HG02943 (cell line): ENCODE measurements around the gene RNF149.
"Not testable (repeated sequence)": the region's sequence is repeated elsewhere in the genome, so short reads cannot be mapped to it uniquely, and the experiment has no call there.

Source experiments
- ATAC-seq: cut with Tn5 transposase; IDR thresholded peaks from one replicate; pipeline ENCODE4 v1.9.1; 2021; ENCODE audit warnings: mild to moderate bottlenecking, low read depth, moderate library complexity; ENCODE audit not compliant: unreplicated experiment

The RNF149 gene

DNA sequence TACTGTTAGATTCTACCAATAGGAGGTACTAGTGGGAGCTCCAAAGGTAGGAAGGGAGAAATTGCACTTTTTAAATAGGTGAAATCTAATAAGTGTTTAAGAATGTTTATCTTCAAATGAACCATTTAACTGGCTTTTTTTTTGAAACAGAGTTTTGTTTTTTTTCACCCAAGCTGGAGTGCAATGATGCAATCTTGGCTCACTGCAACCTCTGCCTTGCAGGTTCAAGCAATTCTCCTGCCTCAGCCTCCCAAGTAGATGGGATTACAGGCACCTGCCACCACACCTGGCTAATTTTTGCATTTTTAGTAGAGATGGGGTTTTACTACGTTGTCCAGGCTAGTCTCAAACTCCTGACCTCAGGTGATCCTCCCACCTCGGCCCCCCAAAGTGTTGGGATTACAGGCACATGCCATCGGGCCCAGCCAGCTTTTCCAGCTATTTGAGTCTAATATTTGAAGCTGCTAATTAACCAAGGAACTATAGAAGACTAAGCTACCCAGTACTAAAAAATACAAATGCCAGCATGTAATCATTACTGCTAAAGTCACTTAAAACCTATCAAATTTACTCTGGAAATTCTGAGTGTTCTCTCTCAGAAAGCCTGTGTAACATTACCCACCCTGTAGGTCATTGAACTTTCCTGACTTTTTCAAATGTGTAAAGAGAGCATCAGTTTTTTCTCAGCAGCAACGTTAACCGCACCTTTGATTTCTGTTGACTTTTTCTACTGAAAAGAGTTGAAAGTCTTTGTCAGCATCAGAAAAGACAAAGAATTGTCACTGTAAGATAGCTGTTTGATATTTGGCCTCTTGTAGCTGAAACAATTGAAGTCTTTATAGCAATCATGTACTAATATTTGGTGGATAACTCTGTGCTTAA lies 24.6 kb upstream of the RNF149 start:
- no peak for ATAC-seq

DNA sequence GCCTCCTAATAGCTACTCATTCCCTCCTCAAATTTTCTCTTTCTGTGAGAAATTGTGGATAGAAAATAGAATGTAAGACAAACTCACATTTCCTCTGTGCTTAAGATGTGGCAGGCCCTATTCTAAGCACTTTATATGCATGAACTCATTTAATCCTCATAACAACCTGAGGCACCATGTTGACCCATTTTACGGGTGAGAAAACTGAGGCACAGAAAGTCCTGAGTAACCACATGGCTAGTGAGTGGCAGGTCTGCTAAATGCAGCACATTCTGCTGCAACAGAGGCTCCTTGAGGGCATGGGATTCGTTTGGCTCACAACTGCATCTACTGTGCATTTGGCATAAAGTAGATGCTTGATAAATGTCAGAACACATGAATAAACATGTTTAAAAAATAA lies 22.7 kb upstream of the RNF149 start:
- ATAC-seq = no peak

DNA sequence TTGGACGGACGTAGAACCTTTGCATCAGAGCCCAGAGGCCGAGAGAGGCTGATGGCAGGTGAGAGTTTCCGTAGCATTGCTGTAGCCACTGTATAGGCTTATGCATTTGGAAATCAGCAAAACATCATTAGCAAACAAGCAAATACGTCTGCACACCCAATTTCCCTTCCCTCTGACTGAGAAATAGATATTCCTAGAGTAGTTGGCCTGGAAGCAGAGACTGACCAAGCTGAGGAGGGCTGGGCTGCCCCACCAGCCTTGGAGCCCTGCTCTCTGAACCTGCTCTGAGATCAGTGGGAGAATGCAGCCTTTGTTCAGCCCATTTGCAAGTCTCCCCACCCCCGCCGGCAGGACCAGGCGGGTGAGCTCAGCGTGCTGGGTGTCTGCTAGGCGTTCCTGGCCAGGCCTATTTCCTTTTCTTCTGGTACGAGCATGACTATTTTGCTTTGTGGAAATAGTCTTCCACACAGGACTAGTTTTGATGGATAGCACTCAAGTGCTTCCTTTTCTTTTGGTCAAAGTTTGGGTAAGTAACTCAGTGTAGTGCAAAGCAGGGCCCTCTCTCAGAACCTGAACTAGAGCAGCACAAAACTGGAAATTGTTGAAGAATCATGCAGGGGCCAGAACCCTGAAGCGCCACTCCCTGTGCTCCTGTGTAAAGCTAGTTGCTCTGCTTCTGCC lies 21.9 kb upstream of the RNF149 start:
- no peak for ATAC-seq

- no peak for ATAC-seq
Measured at GRCh38 chr2:101329026-101329425, 20.5 kb upstream of the RNF149 start.

DNA sequence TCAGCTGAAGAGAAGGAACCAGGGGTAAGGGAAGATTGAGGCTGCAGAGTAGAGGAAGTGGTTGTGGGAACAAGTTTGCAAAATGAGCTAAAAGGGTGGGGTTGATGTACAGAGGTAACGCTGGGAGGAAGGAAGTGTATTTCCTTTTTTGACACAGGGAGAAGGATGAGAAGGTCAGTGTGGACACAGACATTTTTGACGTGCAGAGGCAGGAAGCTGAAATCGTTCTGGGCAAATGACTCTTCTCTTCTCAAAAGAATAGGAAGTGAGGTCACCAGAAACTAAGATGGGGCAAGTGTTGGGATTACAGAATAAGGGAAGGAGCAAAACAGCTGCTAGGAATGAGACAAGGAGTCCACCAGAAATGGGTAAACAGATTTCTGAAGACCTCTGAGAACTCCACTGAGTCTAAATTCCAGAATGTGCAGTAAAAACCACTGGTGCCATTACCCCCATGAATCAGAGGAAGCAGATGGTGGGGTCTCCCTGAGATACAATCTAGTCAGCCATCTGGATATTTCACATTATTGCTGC lies 20.0 kb upstream of the RNF149 start:
- no peak for ATAC-seq

DNA sequence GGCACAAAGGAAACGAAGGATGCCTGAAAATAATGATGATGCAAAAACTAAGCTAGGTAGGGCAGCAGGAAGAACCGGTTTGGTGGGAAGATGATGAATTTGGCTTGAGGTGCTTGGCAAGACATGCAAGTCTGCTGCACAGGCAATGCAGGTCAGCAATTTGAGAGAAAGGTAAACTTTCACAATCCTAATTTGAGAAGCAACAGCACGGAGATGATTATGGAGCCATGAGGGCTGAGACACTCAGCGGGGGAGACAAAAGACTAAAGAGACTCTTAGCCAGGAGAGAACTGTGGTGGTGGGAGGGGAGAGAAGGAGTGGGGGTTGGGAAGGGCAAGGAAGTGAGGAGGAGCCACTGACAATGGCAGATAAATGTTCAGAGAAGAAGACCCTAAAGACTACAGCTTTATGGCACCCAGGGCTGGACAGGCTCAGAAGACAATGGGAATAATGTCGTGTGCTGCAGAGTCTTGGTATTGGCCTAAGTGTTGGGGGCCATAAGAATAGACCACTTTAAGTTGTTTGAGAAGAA lies 19.4 kb upstream of the RNF149 start:
- no peak for ATAC-seq

GRCh38 chr2:101325425-101325824 lies 16.9 kb upstream of the RNF149 start:
- no peak for ATAC-seq

DNA sequence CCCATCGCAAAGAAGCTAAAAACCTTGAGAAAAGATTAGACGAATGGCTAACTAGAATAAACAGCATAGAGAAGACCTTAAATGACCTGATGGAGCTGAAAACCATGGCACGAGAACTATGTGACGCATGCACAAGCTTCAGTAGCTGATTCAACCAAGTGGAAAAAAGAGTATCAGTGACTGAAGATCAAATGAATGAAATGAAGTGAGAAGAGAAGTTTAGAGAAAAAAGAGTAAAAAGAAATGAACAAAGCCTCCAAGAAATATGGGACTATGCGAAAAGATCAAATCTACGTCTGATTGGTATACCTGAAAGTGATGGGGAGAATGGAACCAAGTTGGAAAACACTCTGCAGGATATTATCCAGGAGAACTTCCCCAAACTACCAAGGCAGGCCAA lies 8.1 kb upstream of the RNF149 start:
- not testable (repeated sequence) for ATAC-seq

DNA sequence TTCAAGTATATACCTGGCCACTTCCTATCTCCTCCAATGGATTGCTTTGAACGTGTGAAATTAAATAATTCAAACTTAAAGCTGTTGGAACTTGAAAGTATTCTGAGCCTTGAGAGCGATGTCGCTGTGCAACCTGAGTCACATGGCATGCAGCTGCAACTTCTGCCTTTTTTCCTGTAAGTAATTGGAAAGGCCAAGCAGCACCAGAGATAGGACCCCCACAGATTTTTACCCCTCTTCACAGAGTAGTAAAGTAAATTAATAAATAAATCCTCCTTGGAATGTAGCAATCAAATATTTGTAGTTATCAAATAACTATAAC lies 3.2 kb upstream of the RNF149 start:
- no peak for ATAC-seq

DNA sequence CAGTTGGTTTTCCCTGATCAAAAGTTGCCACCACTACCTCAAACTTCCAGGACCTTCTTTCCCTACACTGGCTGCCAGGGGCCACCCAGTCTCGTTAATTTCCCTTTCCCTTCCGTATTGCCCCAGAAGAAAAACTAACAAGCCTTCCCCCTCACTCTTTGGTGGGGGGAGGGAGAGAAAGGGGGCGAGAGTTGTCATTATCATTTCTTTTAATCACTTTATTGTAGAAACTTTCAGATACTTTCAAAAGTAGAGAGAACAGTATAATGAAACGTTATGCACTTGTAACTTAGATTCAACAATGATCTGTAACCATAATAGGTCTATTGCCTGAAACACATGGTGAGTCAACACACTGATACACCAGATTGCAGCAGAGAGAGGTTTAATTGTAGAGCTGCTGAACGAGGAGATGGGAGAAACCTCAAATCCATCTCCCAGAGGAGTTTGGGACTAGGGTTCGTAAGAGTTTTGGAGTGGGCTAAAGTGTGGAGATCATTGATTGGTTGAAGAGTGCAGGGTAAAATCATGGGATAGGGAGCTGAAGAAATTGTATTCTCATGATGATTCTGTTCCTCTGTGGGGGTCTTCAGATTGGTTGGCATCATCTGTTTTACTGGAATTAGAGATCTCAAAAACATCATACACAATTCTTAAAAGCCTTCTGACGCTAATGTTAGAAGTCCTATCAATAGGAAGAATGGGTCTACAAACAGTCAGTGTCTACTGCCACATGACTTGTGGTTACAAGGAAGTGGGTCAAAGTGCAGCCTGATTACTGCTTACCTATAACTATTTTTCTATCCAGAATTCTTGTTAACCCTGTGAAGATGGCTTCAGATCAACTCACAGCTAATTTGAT lies 2.6 kb upstream of the RNF149 start:
- no peak for ATAC-seq

GRCh38 chr2:101310090-101310833 lies 1.8 kb upstream of the RNF149 start:
- no peak for ATAC-seq

- peak; percentile 19 for ATAC-seq
Measured at GRCh38 chr2:101307950-101308431, 510 bp downstream of the RNF149 start.

GRCh38 chr2:101307503-101307902 lies 998 bp downstream of the RNF149 start:
- no peak for ATAC-seq

GRCh38 chr2:101306410-101306809 lies 2.1 kb downstream of the RNF149 start:
- ATAC-seq = no peak

DNA sequence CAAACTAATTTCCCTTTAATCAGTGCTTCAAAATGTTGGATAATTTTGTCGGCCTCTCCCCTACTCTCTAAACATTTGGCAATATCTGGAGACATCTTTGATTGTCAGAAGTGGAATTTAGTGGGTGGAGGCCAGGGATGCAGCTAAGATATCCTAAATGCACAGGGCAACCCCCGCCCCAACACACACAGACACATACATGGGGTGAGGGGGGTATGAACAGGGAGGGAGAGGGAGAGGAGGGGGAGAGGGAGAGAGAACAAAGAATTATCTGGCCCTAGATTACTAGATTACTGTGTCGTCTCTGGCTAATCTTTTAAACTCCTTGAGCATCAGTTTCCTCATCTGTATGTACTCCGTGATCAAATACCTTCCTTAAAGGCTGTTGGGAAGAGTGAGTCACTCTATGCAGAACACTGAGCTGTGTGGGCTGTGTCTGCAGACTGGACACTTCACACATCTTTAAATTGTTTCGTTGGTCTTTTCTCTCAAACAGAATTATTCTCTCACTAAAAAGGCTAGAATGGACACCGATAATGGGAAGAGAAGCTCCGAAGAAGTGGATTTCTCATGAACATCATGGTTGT lies 2.9 kb downstream of the RNF149 start:
- no peak for ATAC-seq

DNA sequence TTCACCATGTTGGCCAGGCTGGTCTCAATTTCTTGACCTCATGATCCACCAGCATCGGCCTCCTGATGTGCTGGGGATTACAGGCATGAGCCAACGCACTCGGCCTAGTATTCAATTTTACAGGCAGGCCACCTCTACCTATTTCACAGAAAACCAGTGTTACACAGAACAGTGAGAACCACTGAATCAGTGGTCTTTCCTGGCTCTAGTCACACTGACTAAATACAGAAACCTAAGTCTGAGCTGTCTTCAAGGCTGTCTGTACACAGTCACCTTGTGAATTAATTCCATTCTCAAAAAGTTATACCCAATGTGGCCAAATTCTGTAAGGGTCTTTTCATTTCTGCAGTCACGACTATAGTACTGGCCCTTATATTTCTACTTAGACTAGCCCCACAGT lies 3.5 kb downstream of the RNF149 start:
- no peak for ATAC-seq

GRCh38 chr2:101303688-101304087 lies 4.8 kb downstream of the RNF149 start:
- ATAC-seq = no peak

- no peak for ATAC-seq
Measured at GRCh38 chr2:101302016-101302415, 6.5 kb downstream of the RNF149 start.

DNA sequence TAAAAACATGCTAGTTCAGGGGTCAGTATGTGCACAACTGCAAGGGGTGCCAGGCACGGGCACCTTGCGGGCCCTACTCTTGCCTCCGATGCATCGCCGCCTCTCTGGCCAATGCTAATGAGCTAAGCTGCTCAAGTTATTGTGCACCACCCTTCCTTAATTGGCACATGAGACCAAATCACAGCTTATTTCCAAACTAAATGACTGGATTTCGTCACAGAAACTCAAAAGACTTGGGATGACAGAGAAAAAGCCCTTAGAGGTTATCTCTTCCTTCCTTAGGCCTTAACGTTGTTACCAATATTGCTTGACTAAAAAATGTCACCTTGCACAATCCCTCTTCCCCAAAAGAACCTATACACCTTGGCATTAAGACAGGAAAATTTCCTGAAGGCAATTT lies 7.7 kb downstream of the RNF149 start:
- no peak for ATAC-seq
